T1000 (cell line): ENCODE results near the gene CHRNA4.

ENCODE experiments used
- DNase-seq: peaks from one replicate; lab custom pipeline; 2025; ENCODE audit warnings: mixed read lengths; lab: John Stamatoyannopoulos, UW

Gene CHRNA4

DNA sequence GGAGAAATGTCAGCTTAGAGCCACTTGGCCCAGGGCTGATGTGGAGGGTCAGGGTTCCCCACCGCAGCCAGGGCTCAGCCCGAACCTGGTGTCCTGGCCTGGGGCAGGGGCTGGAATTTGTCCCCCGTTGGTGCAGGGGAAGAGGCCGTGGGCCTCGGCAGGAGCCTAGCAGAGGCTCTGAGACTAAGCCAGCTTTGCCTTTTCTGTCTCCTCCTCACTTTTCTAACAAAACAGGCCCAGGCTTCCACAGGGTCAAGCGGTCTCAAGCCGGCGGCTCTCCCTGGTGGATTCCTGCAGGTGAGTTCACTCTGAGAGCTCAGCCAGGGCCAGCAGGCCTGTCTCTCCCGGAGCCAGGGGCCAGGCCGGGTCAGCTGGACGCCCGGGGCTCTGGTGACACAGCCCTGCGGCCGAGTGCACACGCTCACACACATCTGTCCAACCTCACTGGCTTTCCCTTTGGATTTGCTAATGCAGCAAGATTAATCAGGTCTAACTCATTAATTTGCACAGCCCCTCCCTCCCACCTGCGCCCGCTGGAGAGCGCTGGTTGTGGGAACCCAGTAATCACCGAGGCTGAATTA, 2.9 kb upstream of the CHRNA4 start:
- no peak for DNase-seq

DNA sequence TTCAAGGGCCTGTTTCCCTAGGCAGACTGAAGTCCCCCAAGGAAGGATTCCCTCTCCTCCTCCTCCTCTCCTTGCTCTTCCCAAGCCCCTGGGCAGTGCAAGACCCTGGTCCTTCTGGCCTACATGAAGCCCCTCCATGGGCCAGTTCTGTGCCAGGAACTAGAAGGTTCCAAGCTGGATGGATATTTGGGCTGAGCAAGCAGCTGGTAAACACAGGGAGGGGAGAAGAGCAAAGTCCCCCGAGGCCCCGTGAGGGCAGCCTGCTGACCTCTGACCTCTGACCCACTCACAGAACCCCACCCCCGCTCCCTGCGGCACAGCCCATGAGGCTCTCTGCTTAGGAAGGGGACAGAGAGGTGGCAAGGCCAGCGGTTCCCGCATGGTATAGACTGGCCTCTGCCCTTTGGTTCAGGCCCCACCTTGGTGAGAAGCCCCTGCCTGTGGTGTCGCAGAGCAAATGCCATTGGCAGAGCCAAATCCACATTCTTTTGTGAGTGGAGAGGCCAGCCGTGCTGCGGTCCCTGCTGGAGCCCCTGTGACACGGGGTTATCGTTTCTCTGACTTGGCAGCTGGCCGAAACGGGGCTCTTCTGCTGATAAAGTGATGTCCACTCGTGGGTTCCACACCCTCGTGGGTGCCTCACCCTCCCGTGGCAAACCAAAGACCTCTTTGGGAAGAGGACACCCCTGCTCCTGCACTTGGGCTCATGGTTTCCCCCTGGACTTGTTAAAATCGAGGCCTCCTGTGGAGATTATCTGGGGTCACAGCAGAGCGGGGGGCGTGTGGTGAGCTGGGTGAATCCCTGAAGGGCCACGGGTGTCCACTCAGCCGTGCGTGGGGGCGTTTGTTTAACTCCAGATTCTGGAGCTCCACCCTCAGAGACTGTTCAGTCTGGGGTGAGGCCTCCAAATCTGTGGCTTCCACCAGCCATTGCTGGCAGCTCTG, 2.1 kb upstream of the CHRNA4 start:
- no peak for DNase-seq

DNA sequence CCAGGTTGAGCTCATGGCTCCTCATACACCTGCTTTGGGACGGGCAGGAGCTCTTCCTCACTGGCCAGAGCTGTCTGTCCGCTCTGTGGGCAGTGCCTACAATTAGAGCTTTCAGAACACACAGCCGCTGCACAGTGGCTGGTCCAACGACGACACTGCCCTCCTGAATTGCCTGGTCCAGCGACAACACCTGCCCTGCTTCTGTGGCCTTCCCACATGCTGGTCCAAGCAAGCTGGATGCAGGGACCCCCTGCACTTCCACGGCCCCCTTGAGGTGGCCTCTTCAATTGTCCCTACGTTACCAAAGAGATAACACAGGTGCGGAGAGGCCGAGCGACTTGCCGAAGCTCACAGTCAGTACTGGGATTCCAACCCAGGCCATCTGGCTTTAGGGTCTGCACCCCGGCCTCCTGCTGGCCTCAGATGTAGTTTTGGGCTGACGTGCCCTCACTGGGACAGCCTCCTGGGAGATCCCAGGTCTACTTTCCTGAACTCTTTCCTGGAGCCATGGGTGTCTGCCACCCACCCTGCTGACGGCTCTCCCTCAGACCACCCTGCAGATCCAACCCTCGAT, 1.4 kb upstream of the CHRNA4 start:
- DNase-seq, result no peak

DNA sequence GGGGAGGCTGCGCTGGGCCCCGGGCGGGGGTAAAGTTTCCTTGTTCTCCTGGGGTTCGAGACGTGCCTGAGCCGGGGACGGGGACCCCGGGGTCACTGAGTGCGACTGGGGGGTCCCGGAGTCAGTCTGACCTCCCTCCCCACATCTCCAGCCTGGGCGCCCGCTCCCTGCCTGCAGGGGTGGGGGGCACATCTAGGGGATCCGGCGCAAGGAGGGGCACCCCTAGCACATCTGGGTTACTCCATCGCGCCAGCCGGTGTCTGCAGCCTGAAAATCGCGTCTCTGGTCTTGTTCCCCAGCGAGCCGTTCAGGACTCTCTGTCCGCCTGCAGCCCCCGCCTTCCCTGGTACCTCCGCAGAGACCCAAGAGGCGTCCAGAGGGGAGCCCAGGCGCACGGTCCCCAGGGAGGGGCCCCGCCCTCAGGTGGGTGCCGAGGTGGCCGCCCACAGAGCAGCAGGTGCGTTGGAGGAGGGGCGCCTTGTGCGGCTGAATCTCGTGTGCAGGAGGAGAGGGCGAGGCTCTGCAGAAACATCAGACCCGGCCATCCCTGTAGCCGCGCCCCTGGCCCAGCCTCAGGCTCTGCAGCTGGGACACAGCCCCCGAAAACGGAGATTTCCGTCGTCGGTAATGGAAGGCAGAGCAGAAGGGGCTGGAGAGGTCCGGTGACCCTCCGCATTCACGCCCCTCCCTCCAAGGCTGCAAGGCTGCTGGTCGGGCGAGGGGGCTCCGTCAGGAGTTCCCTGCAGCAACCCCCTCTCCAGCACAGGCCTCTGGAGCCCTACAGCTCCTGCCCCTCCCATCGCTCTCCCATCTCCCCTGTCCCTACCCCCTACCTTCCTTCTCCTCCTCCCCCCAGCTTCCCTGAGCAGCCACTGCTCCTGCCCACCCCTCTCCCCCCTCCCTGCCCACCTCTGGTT, 628 bp upstream of the CHRNA4 start:
- no peak for DNase-seq

DNA sequence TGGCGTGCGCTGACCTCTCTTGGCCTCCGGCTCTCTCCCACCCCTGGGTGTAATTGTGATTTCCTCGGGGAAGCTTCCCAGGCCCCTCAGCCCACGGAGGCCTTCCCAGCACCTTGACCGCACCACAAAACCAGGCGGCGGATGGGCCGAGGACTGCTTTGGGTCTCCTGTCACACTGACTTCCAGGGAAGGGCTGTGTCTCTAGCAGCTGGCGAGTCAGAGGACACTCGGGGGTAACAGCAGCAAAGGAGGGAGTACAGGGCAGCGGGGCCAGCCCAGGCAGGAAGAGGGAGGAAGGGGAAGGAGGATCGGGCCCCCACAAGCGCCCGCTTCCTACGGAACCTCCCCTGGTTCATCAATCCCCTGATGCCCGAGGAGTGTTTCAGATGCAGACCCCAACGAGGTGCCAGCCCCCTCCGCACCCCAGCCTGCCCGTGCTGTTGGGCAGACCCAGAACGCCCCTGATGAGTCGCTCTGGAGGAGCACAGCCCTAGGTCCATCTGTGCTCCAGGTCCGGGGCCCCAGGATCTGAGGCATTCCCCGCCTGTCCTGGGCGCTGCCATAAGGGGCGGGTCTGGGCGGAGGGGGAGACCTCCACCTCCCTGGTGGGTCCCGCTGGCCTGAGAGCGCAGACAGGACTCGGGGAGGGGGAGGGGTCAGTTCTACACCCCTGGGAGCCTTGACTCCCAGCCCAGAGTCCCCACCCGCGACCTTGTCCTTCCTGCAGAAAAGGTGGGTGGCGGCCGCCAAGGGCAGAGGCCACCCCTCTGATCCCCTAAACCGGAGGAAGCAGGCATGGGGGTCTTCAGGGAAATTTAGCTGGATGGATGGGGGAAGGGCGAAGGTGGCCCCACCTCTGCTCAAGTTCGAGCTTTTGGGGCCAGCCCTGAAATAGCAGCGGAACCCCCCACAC, 956 bp downstream of the CHRNA4 start:
- DNase-seq, result no peak

DNA sequence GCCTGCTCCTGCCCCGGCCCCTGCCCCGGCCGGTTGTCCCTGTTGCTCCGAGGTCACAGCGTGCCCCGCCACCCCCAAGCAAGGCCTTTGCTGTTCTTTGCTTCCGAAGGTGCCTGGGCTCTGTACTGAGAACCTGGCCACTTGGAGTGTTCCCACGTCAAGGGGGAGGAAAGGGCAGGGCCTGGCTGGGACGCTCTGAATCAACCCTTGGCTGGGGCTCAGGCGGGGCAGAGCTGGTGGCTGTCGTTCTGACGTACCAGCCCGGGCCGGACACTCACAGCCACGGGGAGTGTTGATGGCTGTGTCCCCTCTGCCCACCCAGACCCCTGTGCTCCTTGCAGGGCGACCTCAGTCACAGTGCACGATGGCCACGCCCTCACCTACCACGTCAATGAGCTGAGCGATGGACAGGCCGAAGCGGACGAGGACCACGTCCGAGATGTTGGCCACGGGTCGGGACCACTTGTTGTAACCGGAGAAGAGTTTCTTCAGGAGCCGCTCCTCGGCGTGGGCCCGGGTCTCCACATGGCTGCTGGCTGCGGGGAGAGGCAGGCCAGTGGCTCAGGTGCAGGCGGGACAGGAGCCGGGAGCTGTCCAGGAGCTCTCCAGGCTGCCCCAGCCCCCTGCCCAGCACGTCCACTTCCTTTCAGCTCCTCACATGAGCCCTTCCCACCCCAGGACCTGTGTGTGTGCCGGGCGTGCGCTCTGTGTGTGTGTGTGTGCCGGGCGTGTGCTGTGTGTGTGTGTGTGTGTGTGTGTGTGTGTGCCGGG, 1.8 kb downstream of the CHRNA4 start:
- DNase-seq, result no peak

DNA sequence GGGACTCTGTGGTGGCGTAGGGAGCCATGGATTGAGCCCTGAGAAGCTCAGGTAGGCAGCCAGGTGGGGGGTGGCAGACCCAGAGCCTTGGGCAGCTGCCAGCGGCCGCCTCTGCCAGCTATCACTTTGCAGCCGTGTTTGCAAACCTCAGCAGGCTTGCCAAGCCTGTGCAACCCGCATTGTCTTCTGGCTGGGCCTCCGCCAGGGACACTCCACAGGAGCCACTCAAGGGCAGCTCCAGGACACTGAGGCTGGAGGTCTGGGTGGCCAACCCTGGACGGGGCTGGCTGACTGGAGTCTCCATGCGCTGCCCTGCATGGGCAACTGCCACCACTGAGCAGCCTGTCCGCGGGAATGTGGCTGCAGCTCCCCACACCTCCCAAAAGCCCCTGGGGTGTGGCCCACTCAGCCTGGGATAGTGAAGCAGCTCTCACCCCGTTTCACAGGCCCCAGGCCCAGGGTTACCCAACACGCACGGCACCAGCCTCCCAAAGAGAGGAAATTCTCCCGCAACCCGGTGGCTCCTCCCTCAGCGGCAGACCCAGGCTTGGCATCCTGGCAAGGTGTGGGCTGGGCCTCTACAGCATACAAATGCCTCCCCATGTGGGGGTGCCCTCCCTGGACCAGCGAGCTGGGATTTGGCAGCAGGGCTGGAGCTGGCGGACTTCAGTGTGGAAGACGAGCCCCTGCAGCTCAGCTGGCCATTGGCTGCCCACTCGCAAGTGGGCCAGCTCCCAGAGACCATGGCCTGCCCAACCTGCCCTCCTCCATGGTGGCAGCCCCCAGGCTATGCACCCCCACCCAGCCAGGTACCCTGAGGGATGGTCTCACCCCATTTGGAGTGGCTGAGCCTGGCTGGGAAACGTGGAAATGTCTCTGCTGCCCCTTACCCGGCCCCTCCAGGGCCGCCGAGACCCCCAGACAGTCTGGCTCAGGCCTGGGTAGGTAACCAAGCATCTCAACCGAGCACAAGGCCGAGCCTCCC, 2.9 kb downstream of the CHRNA4 start:
- no peak for DNase-seq

DNA sequence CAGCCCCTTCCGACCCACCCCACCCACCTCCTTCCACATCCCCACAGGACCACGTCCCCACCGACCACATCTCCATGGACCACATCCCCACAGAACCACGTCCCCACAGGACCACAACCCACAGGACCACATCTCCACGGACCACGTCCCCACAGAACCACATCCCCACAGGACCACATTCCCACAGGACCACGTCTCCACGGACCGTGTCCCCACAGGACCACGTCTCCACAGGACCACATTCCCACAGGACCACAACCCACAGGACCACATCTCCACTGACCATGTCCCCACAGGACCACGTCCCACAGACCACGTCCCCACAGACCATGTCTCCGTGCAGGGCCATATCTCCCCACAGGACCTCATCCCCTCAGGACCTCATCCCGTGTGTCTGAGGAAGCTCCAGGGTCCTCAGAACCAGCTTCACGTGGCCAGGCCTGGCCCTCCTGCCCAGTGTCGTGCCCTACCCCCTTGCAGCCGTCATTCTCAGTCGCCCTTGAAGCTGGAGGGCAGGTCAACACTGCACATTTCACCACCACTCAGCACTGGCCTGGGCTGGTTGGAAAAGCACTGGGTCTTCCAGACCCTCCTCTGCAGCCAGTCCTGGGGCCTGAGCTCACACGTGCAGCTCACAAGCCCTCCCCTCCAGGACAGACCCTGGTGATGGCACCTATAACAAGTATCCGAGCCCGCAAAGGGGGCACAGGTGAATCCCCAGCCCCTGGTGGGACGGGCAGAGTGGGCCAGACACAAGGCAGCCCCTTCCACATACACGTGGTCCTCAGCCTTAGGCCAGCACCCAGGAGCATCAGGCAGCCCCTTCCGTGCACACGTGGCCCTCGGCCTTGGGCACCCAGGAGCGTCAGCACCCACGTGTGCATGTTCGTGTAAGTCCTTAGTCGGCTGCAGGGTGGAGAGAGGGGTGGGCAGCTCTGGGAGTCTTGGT, 3.9 kb downstream of the CHRNA4 start:
- no peak for DNase-seq

DNA sequence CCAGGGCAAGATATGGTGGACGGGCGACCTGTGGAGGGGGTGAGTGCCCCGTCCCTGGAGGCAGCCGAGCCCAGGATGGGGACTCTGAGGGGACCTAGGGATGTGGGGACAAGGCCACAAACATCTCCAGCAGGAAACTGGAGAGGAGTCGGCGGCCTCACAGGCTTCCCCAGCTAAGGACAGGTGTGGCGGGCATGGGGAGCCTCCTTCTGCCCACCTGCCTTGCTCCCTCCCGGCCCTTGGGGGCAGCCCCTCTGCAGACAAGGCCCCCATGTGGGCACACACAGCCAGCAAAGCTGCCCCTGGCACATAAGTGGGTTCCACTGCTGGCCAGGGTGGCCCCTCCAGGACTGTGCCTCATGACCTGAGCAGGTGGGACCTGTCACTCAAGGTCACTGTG, 4.6 kb downstream of the CHRNA4 start:
- DNase-seq, result no peak

DNA sequence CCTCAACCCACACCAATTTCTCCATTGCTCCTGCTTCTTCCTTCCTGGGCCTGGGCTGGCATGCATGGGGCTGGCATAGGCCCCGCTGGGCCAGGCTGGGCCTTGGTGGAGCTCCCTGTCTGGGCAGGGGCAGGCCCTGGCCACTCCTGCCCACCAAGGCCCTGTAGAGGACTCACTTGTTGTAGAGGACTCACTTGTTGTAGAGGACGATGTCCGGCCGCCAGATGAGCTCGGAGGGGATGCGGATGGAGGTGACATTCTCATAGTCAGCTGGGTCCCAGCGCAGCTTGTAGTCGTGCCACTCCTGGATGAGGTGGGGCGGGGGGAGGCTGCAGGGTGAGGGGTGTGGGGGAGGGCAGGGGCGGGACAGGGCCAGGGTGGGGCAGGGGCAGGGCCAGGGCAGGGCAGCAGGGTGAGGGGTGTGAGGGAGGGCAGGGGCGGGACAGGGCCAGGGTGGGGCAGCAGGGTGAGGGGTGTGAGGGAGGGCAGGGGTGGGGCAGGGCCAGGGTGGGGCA, 5.3 kb downstream of the CHRNA4 start:
- no peak for DNase-seq

DNA sequence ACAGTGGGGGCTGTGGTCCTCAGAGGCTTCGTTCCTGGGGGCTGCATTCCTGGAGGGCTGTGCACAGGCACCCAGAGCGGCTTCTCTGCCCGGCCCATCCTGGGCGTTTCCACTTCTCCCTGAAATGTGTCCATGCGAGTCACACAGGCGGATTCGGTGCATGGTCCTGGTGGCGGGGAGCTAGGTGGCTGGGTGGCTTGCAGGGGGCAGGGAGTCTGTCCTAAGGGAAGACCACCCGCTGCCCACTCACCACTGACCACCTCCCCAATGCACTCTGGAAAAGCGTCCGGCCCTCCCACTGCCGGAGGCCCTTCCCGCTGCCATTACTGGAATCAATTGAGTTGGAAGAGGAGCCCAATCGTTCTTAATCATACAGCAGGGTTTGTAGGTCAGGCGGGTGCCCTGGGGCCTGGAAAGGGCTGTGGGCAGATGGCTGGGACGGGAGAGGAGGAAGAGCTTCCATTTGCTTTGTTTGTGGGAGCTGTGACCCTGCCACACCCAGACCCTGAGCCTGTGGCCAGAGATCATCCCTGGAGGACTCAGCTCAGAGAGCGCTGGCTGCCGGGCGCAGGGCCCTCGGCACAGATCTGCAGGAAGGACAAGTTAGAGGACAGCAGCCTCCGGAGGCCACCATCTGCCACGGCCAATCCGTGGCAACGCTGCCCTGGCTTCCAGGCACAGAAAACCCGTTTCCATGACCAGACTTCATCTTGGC, 6.4 kb downstream of the CHRNA4 start:
- no peak for DNase-seq

DNA sequence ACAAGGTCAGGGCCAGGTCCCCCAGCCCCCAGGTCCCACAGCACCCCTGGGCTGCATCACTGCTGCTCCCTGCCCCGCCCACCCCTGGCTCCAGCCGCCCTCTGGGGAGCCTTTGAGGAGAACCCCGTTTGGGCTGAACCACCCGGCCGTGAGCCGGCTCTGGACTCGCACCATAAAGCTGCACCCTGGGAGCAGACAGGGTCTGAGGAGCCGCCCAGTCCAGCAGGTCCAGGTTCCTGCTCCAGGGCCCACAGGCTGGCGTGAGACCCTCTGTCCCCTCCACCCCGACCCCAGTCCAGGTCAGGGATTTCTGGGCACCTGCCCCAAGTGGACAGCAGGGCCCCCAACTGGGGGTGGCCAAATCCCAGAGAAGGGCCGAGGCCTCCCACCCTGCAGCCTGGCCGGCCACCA, 8.3 kb downstream of the CHRNA4 start:
- DNase-seq, result no peak

DNA sequence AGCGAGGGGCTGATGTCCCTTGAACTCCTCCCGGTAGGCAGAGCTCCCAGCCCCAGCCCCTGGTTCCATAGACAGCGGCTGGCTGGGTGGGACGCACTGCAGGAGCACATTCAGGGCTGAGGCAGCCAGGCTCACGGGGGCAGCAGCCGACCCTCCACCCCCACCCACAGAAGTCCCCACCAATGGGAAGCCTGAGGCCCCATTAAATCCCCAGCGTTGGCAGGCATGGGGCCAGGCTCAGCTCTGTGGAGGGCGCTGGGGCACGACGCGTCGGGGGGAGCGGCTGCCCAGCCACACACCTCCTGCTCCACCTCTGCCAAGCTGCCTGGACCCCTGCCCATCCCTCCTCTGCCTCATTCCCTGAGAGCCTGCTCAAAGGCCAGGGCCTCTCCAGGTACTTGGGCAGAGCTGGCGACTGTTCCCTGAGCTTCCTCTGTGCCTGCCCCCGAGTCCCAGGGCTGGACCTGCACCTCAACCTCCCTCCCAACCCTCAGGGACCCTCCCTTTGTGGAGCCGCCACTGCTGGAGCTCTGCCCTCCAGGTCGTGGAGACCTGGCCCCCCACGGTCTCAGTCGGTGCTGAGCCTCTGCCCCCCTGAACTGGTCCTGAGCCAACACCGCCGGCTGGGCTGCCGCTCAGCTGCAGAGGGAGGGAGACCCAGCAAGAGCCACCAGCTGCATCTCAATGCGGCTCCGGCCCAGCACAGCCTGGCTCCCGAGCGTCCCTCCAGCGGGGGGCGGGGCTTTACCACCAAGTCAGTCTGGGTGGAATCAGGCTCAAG, 9.1 kb downstream of the CHRNA4 start:
- DNase-seq, result no peak

DNA sequence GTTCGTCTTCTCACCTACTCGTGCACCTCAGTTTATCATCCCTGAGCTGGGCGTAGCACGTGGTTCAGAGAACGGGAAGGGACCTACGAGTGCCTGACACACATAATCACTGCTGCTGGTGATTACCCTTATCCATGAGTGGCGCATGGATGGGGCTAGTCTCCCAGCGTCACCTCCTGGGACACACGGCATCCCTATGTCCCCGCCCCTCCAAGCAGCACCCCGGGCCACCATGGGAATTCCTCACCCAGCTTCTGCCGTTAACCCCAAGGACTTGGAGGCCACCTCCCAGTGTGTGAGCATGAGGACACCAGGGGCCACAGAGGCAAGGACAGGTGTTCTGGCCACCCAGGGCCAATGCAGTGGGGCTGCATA, 9.8 kb downstream of the CHRNA4 start:
- no peak for DNase-seq

DNA sequence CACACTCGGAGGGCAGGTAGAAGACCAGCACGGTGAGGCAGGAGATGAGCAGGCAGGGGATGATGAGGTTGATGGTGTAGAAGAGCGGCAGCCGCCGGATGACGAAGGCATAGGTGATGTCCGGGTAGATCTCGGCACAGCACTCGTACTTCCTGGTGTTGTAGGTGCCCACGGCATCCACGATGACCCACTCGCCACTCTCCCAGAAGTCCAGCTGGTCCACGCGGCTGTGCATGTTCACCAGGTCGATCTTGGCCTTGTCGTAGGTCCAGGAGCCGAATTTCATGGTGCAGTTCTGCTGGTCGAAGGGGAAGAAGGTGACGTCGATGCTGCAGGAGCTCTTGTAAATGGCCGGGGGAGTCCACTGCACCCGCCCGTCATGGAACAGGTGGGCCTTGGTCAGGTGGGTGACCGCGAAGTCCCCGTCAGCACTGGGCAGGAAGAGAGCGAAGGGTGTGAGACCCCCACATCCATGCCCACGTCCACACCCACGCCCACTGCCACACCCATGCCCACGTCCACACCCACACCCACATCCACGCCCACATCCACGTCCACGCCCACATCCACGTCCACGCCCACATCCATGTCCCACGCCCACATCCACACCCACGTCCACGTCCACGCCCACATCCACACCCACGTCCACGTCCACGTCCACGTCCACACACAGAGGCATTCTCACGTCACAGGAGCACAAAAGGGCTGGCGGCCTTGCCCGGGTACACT, 10.4 kb downstream of the CHRNA4 start:
- no peak for DNase-seq

DNA sequence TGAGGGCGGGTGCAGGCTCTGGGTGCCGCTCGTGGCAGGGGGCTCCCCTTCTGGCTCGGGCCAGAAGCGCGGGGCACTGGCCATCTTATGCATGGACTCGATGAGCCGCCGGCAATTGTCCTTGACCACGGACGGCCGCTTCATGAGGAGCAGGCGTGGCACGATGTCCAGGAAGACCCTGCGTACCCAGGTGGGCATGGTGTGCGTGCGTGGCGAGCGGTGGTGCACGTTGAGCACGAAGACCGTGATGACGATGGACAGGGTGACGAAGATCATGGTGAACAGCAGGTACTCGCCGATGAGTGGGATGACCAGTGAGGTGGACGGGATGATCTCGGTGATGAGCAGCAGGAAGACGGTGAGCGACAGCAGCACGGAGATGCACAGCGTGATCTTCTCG, 11.0 kb downstream of the CHRNA4 start:
- no peak for DNase-seq
